Neural cell (in vitro differentiated cells): ENCODE data around the gene PUS10. TPM values are rescaled to one million over a fixed set of nuclear protein-coding genes. Genes with fewer than 3 reads are reported as not detected.

Experiments
- H2AFZ ChIP-seq: fragments of 200-600, 300-800 bp; sonication (generic), shearing (Covaris generic); 2 replicates; pipeline ENCODE4 v1.6.0; 2014; ENCODE audit warnings: low read depth, mild to moderate bottlenecking, antibody characterized with exemption, low read length, moderate library complexity
- H3F3A ChIP-seq: fragments of 200-600 bp; shearing (Covaris generic); 2 replicates; pipeline ENCODE4 v1.6.1; 2016; ENCODE audit warnings: mild to moderate bottlenecking, moderate library complexity, mixed read lengths, antibody characterized with exemption, low read length; ENCODE audit not compliant: insufficient read depth, poor library complexity, severe bottlenecking
- H3K27ac ChIP-seq: fragments of 200-600, 300-800 bp; sonication (generic), shearing (Covaris generic); 2 replicates; pipeline ENCODE4 v1.5.1; 2014; ENCODE audit warnings: mild to moderate bottlenecking, low read length, moderate library complexity
- H3K27me3 ChIP-seq: fragments of 300-800, 200-600 bp; sonication (generic), shearing (Covaris generic); 2 replicates; pipeline ENCODE4 v1.6.0; 2014; ENCODE audit warnings: mild to moderate bottlenecking, low read depth, low read length, moderate library complexity; ENCODE audit not compliant: insufficient read depth
- H3K36me3 ChIP-seq: fragments of 300-800, 200-600 bp; sonication (generic), shearing (Covaris generic); 2 replicates; pipeline ENCODE4 v1.5.1; 2014; ENCODE audit warnings: mild to moderate bottlenecking, antibody characterized with exemption, low read length, moderate library complexity; ENCODE audit not compliant: insufficient read depth
- H3K4me2 ChIP-seq: fragments of 300-800, 200-600 bp; sonication (generic), shearing (Covaris generic); 2 replicates; pipeline ENCODE4 v1.6.0; 2014; ENCODE audit warnings: mild to moderate bottlenecking, low read length
- H3K4me3 ChIP-seq: fragments of 300-800, 200-600 bp; sonication (generic), shearing (Covaris generic); 2 replicates; pipeline ENCODE4 v1.5.1; 2014; ENCODE audit warnings: mild to moderate bottlenecking, low read length, moderate library complexity
- H3K79me2 ChIP-seq: fragments of 200-600 bp; shearing (Covaris generic); replicated peaks from 2 replicates; pipeline ENCODE4 v1.6.0; 2014; ENCODE audit warnings: mild to moderate bottlenecking, low read length, moderate library complexity; ENCODE audit not compliant: insufficient read depth
- H3K9ac ChIP-seq: fragments of 300-800, 200-600 bp; sonication (generic), shearing (Covaris generic); 2 replicates; pipeline ENCODE4 v1.6.1; 2016; ENCODE audit warnings: mild to moderate bottlenecking, low read length, mixed read lengths
- H3K9me2 ChIP-seq: fragments of 200-600 bp; shearing (Covaris generic); 2 replicates; pipeline ENCODE4 v1.6.1; 2016; ENCODE audit warnings: mild to moderate bottlenecking, low read length, mixed read lengths; ENCODE audit not compliant: insufficient read depth
- H3K9me3 ChIP-seq: fragments of 200-600, 300-800 bp; sonication (generic), shearing (Covaris generic); 2 replicates; pipeline ENCODE4 v1.6.1; 2016; ENCODE audit warnings: mild to moderate bottlenecking, mixed run types, low read length, moderate library complexity, mixed read lengths
- H4K20me1 ChIP-seq: fragments of 200-600 bp; shearing (Covaris generic); 2 replicates; pipeline ENCODE4 v1.6.1; 2016; ENCODE audit warnings: mild to moderate bottlenecking, mixed run types; ENCODE audit not compliant: insufficient read depth
- EP300 ChIP-seq: fragments of 450-650 bp; conservative IDR thresholded peaks from 2 replicates; pipeline ENCODE4 v1.6.1; 2014; ENCODE audit warnings: antibody characterized with exemption, mild to moderate bottlenecking, moderate library complexity; ENCODE audit not compliant: poor library complexity, severe bottlenecking
- EZH2 ChIP-seq: fragments of 200-600, 300-800 bp; shearing (Covaris generic), sonication (generic); IDR thresholded peaks from 2 replicates; pipeline ENCODE4 v1.6.1; 2014; ENCODE audit warnings: antibody characterized with exemption, low read length, borderline replicate concordance, mild to moderate bottlenecking; ENCODE audit not compliant: insufficient read depth, poor library complexity, severe bottlenecking
- POLR2AphosphoS5 ChIP-seq: IDR thresholded peaks from 2 replicates; pipeline ENCODE4 v1.6.1; 2012
- RAD21 ChIP-seq: fragments of 450-650 bp; conservative IDR thresholded peaks from 2 replicates; pipeline ENCODE4 v1.6.1; 2014; ENCODE audit warnings: antibody characterized with exemption, mild to moderate bottlenecking, moderate library complexity
- SMC3 ChIP-seq: fragments of 450-650 bp; conservative IDR thresholded peaks from 2 replicates; pipeline ENCODE4 v1.6.1; 2014; ENCODE audit warnings: antibody characterized with exemption, mild to moderate bottlenecking, moderate library complexity; ENCODE audit not compliant: poor library complexity
- polyA plus RNA-seq: library from polyadenylated mRNA; depleted of rRNA; stranded (reverse); fragments of >200 nt; gene quantifications from 2 replicates; pipeline ENCODE4 v1.2.3, GENCODE V29; 2014
- TF ChIP-seq, protein P1 (sequence below): IDR thresholded peaks from 2 replicates; pipeline ENCODE4 v1.6.1; 2012; ENCODE audit warnings: borderline replicate concordance

PUS10 gene
- polyA plus RNA-seq, 1 donor from 2014 or later: 3.5 TPM

GRCh38 chr2:60973705-60974104, 44.4 kb downstream of the PUS10 start:
- no peaks in the 10 kb centered on the region for H3K9me2 ChIP-seq
- H3K79me2 ChIP-seq: no peaks in the 10 kb centered on the region
- no peak overlapping the region for H3K4me3 ChIP-seq
- H4K20me1 ChIP-seq: no peaks in the 10 kb centered on the region
- no peaks in the 10 kb centered on the region for H3K36me3 ChIP-seq
- TF ChIP-seq, protein P1, sequence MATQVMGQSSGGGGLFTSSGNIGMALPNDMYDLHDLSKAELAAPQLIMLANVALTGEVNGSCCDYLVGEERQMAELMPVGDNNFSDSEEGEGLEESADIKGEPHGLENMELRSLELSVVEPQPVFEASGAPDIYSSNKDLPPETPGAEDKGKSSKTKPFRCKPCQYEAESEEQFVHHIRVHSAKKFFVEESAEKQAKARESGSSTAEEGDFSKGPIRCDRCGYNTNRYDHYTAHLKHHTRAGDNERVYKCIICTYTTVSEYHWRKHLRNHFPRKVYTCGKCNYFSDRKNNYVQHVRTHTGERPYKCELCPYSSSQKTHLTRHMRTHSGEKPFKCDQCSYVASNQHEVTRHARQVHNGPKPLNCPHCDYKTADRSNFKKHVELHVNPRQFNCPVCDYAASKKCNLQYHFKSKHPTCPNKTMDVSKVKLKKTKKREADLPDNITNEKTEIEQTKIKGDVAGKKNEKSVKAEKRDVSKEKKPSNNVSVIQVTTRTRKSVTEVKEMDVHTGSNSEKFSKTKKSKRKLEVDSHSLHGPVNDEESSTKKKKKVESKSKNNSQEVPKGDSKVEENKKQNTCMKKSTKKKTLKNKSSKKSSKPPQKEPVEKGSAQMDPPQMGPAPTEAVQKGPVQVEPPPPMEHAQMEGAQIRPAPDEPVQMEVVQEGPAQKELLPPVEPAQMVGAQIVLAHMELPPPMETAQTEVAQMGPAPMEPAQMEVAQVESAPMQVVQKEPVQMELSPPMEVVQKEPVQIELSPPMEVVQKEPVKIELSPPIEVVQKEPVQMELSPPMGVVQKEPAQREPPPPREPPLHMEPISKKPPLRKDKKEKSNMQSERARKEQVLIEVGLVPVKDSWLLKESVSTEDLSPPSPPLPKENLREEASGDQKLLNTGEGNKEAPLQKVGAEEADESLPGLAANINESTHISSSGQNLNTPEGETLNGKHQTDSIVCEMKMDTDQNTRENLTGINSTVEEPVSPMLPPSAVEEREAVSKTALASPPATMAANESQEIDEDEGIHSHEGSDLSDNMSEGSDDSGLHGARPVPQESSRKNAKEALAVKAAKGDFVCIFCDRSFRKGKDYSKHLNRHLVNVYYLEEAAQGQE: no peak
- TF ChIP-seq SMC3 (no peak), EZH2 (no peak), RAD21 (no peak), POLR2AphosphoS5 (no peak)
- no peak overlapping the region for H3K9ac ChIP-seq
- no peaks in the 10 kb centered on the region for H3K27me3 ChIP-seq
- no peak overlapping the region for H2AFZ ChIP-seq
- H3K27ac ChIP-seq: no peak overlapping the region
- no peaks in the 10 kb centered on the region for H3F3A ChIP-seq
- H3K4me2 ChIP-seq: no peak overlapping the region
- H3K9me3 ChIP-seq: no peaks in the 10 kb centered on the region

DNA sequence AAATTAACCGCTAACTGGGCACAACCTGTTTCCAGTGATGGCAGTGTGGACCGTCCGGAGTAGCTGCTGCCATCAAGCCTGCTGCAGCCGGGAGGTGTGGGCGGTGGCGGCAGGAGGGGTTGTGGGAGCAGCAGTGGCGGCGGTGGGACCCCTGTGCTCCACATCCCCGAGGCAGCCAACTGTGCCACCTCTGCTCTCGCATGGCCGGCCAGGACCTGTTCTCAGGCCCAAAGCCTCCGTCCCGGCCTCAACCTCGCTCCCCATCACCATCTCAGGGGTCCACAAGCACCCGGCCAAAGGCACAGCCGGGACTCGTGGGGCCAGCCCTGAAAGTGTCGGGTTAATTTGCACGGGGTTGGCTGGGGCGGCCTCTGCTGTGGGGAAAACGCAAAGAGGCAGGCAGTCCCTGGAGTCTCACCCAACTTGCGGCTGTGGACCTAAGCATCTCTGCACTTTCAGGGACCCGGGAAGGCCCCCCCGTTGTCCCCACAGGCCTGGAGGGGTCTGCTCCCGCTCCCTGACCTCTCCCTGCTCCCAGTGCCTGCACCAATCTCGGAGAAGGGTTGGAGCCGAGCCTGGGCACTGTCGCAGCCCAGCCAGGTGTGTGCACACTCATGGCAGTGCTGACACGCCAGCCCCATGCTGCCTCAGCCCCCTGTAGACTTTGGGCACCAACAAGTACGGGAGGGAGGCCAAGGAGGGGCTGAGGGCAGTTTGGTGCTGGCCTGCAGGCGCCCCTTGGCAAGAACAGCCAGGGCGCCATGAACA, 45.0 kb downstream of the PUS10 start:
- no peak overlapping the region for H3K9ac ChIP-seq
- no peaks in the 10 kb centered on the region for H3K36me3 ChIP-seq
- TF ChIP-seq EP300: no peak
- TF ChIP-seq, protein P1: no peak
- no peak overlapping the region for H3K27ac ChIP-seq
- H3K4me3 ChIP-seq: no peak overlapping the region
- H3K9me3 ChIP-seq: no peaks in the 10 kb centered on the region
- H3K4me2 ChIP-seq: no peak overlapping the region
- no peaks in the 10 kb centered on the region for H4K20me1 ChIP-seq
- H3K27me3 ChIP-seq: no peaks in the 10 kb centered on the region
- H2AFZ ChIP-seq: no peak overlapping the region
- H3F3A ChIP-seq: no peaks in the 10 kb centered on the region
- H3K9me2 ChIP-seq: no peaks in the 10 kb centered on the region
- H3K79me2 ChIP-seq: no peaks in the 10 kb centered on the region
